ENCODE data around the gene ARHGEF16. TPM values are rescaled to one million over a fixed set of nuclear protein-coding genes. Genes with fewer than 3 reads are reported as not detected.

Gene ARHGEF16
- total RNA-seq, 1 donor from 2014 or later = 20.3 TPM

DNA sequence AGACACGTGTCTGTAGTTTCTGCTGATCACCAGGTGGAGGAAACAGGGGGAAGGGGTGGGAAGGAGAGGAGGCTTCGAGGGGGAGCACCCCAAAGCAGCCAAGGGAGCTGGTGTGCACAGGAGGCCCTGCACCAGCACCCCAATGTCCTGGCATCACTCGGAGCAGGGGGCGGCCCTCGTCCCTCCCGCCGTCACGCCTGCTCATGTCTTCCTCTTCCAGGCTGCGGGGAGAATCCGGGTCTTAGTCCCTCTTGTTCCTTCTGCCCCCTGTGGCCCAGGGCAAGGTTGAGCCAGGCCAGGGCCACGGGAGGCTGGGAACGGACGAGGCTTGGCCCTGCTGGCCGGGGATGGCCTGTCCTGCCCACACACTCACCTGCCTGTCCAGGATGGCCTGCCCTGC lies 21.4 kb upstream of the ARHGEF16 start:
- H3K27ac Mint-ChIP-seq = no peak overlapping the region
- TF ChIP-seq CTCF (IDR thresholded peaks at IDR 0.05; ENCODE audit: unreplicated experiment) = no peak
- H3K4me1 Mint-ChIP-seq = no peaks in the 10 kb centered on the region
- no peaks in the 10 kb centered on the region for H3K9me3 Mint-ChIP-seq
- DNase-seq (ENCODE audit: low spot score in 2 of 2, unreplicated experiment in 2 of 2) = no peak
- peaks cover 12% of the 10 kb centered on the region for H3K27me3 Mint-ChIP-seq (ENCODE audit: low read depth)
- no peaks in the 10 kb centered on the region for H3K36me3 Mint-ChIP-seq
- no peak overlapping the region for H3K4me3 Mint-ChIP-seq

GRCh38 chr1:3433596-3434320 lies 20.7 kb upstream of the ARHGEF16 start:
- no peak for TF ChIP-seq CTCF (IDR thresholded peaks at IDR 0.05; ENCODE audit: unreplicated experiment)
- Mint-ChIP-seq H3K36me3 (no peaks in the 10 kb centered on the region), H3K4me1 (no peaks in the 10 kb centered on the region), H3K4me3 (no peak overlapping the region), H3K27ac (no peak overlapping the region), H3K9me3 (no peaks in the 10 kb centered on the region), H3K27me3 (ENCODE audit: low read depth) (peaks cover 16% of the 10 kb centered on the region)
- DNase-seq (ENCODE audit: low spot score in 2 of 2, unreplicated experiment in 2 of 2) = no peak

GRCh38 chr1:3434406-3435110 lies 19.9 kb upstream of the ARHGEF16 start:
- DNase-seq (ENCODE audit: low spot score in 2 of 2, unreplicated experiment in 2 of 2) = no peak
- no peak overlapping the region for H3K27ac Mint-ChIP-seq
- no peaks in the 10 kb centered on the region for H3K36me3 Mint-ChIP-seq
- H3K4me3 Mint-ChIP-seq = no peak overlapping the region
- no peak for TF ChIP-seq CTCF (IDR thresholded peaks at IDR 0.05; ENCODE audit: unreplicated experiment)
- no peaks in the 10 kb centered on the region for H3K9me3 Mint-ChIP-seq
- no peaks in the 10 kb centered on the region for H3K4me1 Mint-ChIP-seq
- peaks cover 16% of the 10 kb centered on the region for H3K27me3 Mint-ChIP-seq (ENCODE audit: low read depth)

DNA sequence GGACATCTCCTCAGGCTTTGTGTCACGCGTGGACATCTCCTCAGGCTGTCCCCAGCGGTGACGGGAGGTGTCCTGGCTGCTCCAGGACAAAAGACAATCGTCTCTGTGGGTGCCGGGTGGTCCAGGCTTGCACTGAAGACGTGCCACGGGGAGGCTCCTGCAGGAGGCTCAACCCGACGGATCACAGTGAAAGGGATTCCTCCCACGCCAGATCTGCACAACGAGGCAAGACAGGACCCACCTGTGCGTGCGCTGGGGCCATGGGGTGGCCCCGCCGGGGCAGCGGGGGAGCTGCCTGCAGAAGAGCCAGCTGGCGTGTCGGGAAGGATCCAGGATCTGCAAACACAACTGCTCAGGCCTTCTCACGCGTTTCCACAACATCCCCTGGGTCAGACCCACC lies 18.8 kb upstream of the ARHGEF16 start:
- Mint-ChIP-seq H3K36me3 (no peaks in the 10 kb centered on the region), H3K27me3 (ENCODE audit: low read depth) (peaks cover 18% of the 10 kb centered on the region), H3K4me1 (peaks cover 7% of the 10 kb centered on the region), H3K4me3 (no peak overlapping the region), H3K27ac (no peak overlapping the region), H3K9me3 (no peaks in the 10 kb centered on the region)
- TF ChIP-seq CTCF (IDR thresholded peaks at IDR 0.05; ENCODE audit: unreplicated experiment) = no peak
- no peak for DNase-seq (ENCODE audit: low spot score in 2 of 2, unreplicated experiment in 2 of 2)

- Mint-ChIP-seq H3K36me3 (no peaks in the 10 kb centered on the region), H3K4me1 (peaks cover 11% of the 10 kb centered on the region), H3K27me3 (ENCODE audit: low read depth) (peaks cover 22% of the 10 kb centered on the region), H3K4me3 (no peak overlapping the region), H3K9me3 (no peaks in the 10 kb centered on the region), H3K27ac (no peak overlapping the region)
- no peak for TF ChIP-seq CTCF (IDR thresholded peaks at IDR 0.05; ENCODE audit: unreplicated experiment)
- DNase-seq (ENCODE audit: low spot score in 2 of 2, unreplicated experiment in 2 of 2) = no peak
These were observed 18.0 kb upstream of the ARHGEF16 start for GRCh38 chr1:3436451-3436850.
